SK-N-SH (cell line): ENCODE data around the gene TNIP3. TPM values are rescaled to one million over a fixed set of nuclear protein-coding genes. Genes with fewer than 3 reads are reported as not detected.

Experiments
- CTCF ChIA-PET: fragments of 300-600, 350-600 bp; formaldehyde crosslinking; extraction: SDS; loops from one replicate; lab custom pipeline; 2021; lab: Yijun Ruan, JAX
- POLR2A ChIA-PET: fragments of 350-600 bp; sonication (Branson Sonifier 250); formaldehyde crosslinking; extraction: SDS; loops from one replicate; lab custom pipeline; 2020; ENCODE audit warnings: antibody characterized with exemption, inconsistent platforms; lab: Yijun Ruan, JAX
- DNase-seq: peaks from one replicate; pipeline ENCODE4 v3.0.0; 2012
- H2AFZ ChIP-seq: fragments of 200-600 bp; sonication (generic); 2 replicates; pipeline ENCODE4 v1.8.1; 2016; ENCODE audit warnings: antibody characterized with exemption, mild to moderate bottlenecking, low read depth
- H3F3A ChIP-seq: fragments of 200-600 bp; sonication (generic); replicated peaks from 2 replicates; pipeline ENCODE3; 2016; ENCODE audit warnings: antibody characterized with exemption, mild to moderate bottlenecking; ENCODE audit not compliant: insufficient read depth
- H3K27ac ChIP-seq, 2 experiments: fragments of 200-500 bp in 1 of 2; fragments of 200-600 bp in 1 of 2; sonication (Bioruptor generic) in 1 of 2; sonication (generic), shearing (Covaris generic) in 1 of 2; 2 replicates each; pipeline versions ENCODE4 v1.5.1 to v1.6.1; 2014 to 2016; ENCODE audit warnings: low read depth in 2 of 2, inconsistent platforms in 1 of 2, low read length in 1 of 2, mild to moderate bottlenecking in 1 of 2, mixed read lengths in 1 of 2
- H3K27me3 ChIP-seq: fragments of 200-600 bp; sonication (generic), shearing (Covaris generic); 2 replicates; pipeline ENCODE4 v1.6.1; 2016; ENCODE audit warnings: mixed run types; ENCODE audit not compliant: insufficient read depth
- H3K36me3 ChIP-seq, 2 experiments: fragments of 200-500 bp in 1 of 2; fragments of 200-600 bp in 1 of 2; sonication (Bioruptor generic) in 1 of 2; sonication (generic) in 1 of 2; replicated peaks in 1 of 2; 2 replicates each; pipeline versions ENCODE3 to v1.5.1; 2014 to 2016; ENCODE audit warnings: low read length in 1 of 2, mild to moderate bottlenecking in 1 of 2; ENCODE audit not compliant: insufficient read depth in 2 of 2, control insufficient read depth in 1 of 2
- H3K4me1 ChIP-seq, 2 experiments: fragments of 200-500 bp in 1 of 2; fragments of 200-600 bp in 1 of 2; sonication (Bioruptor generic) in 1 of 2; sonication (generic), shearing (Covaris generic) in 1 of 2; 2 replicates each; pipeline versions ENCODE4 v1.5.1 to v1.6.1; 2014 to 2016; ENCODE audit warnings: low read depth in 1 of 2, low read length in 1 of 2, mixed run types in 1 of 2; ENCODE audit not compliant: insufficient read depth in 2 of 2, control insufficient read depth in 1 of 2
- H3K4me2 ChIP-seq: fragments of 200-600 bp; sonication (generic), shearing (Covaris generic); 2 replicates; pipeline ENCODE4 v1.6.1; 2017; ENCODE audit warnings: mixed run types
- H3K4me3 ChIP-seq, 2 experiments: fragments of 200-500 bp in 1 of 2; fragments of 200-600 bp in 1 of 2; sonication (Bioruptor generic) in 1 of 2; sonication (generic), shearing (Covaris generic) in 1 of 2; 2 replicates each; pipeline versions ENCODE4 v1.5.1 to v1.8.1; 2014 to 2016; ENCODE audit warnings: low read depth in 2 of 2, inconsistent platforms in 1 of 2, low read length in 1 of 2, mild to moderate bottlenecking in 1 of 2, mixed read lengths in 1 of 2, moderate library complexity in 1 of 2
- H3K79me2 ChIP-seq: fragments of 200-600 bp; sonication (generic); 2 replicates; pipeline ENCODE4 v1.8.1; 2017; ENCODE audit warnings: mild to moderate bottlenecking; ENCODE audit not compliant: insufficient read depth
- H3K9ac ChIP-seq: fragments of 200-600 bp; sonication (generic); 2 replicates; pipeline ENCODE4 v1.6.1; 2017; ENCODE audit warnings: mixed run types
- H3K9me2 ChIP-seq: fragments of 200-600 bp; sonication (generic); 2 replicates; pipeline ENCODE4 v1.6.1; 2017; ENCODE audit warnings: mixed run types
- H3K9me3 ChIP-seq: fragments of 200-600 bp; sonication (generic); 2 replicates; pipeline ENCODE4 v1.6.1; 2017; ENCODE audit warnings: mixed run types, mild to moderate bottlenecking, moderate library complexity
- H4K20me1 ChIP-seq: fragments of 200-600 bp; sonication (generic); 2 replicates; pipeline ENCODE4 v1.6.1; 2017; ENCODE audit warnings: mild to moderate bottlenecking, mixed run types; ENCODE audit not compliant: insufficient read depth
- CHD2 ChIP-seq: fragments of 150-350 bp; IDR thresholded peaks from 2 replicates; pipeline ENCODE4 v1.6.1; 2018; ENCODE audit warnings: low read length; ENCODE audit not compliant: partially characterized antibody
- EZH2phosphoT487 ChIP-seq: fragments of 200-600 bp; sonication (generic); IDR thresholded peaks from 2 replicates; pipeline ENCODE4 v1.6.1; 2017; ENCODE audit warnings: low read depth, mixed run types, mild to moderate bottlenecking, antibody characterized with exemption, moderate library complexity, borderline replicate concordance
- GATA2 ChIP-seq: sonication (generic); formaldehyde crosslinking; IDR thresholded peaks from 2 replicates; pipeline ENCODE4 v1.5.0; 2020; ENCODE audit warnings: mild to moderate bottlenecking, missing genetic modification reagents
- JUND ChIP-seq: IDR thresholded peaks from 2 replicates; pipeline ENCODE4 v1.4.0; 2012
- MAX ChIP-seq: IDR thresholded peaks from 2 replicates; pipeline ENCODE4 v1.4.0; 2012; ENCODE audit warnings: low read depth
- MEF2A ChIP-seq: IDR thresholded peaks from 2 replicates; pipeline ENCODE4 v1.4.0; 2012; ENCODE audit warnings: low read depth, borderline replicate concordance
- NRF1 ChIP-seq: IDR thresholded peaks from 2 replicates; pipeline ENCODE4 v1.6.1; 2012; ENCODE audit warnings: low read depth, mild to moderate bottlenecking, low read length
- POLR2AphosphoS5 ChIP-seq: IDR thresholded peaks from 2 replicates; pipeline ENCODE4 v1.6.1; 2012; ENCODE audit warnings: low read depth, low read length
- RAD21 ChIP-seq: IDR thresholded peaks from 2 replicates; pipeline ENCODE4 v1.6.1; 2012; ENCODE audit warnings: mild to moderate bottlenecking, low read length
- REST ChIP-seq: IDR thresholded peaks from 2 replicates; pipeline ENCODE4 v1.6.1; 2012; ENCODE audit warnings: mild to moderate bottlenecking, low read depth, low read length, moderate library complexity
- RFX5 ChIP-seq: IDR thresholded peaks from 2 replicates; pipeline ENCODE4 v1.6.1; 2012; ENCODE audit warnings: mild to moderate bottlenecking, improper control_type of control experiment, low read length
- SIN3A ChIP-seq: IDR thresholded peaks from 2 replicates; pipeline ENCODE4 v1.6.1; 2012; ENCODE audit warnings: low read depth, mild to moderate bottlenecking, low read length, moderate library complexity, borderline replicate concordance
- TEAD4 ChIP-seq: IDR thresholded peaks from 2 replicates; pipeline ENCODE4 v1.4.0; 2012; ENCODE audit warnings: mild to moderate bottlenecking, borderline replicate concordance; ENCODE audit not compliant: insufficient read depth
- USF1 ChIP-seq: IDR thresholded peaks from 2 replicates; pipeline ENCODE4 v1.4.0; 2012; ENCODE audit warnings: low read depth, borderline replicate concordance
- YY1 ChIP-seq: IDR thresholded peaks from 2 replicates; pipeline ENCODE4 v1.4.0; 2012; ENCODE audit warnings: low read depth, mild to moderate bottlenecking
- WGBS: methylation state at CpG from one replicate; pipeline ENCODE4 v1.1.6; 2017; ENCODE audit warnings: low lambda C conversion rate; 5-methylcytosine and 5-hydroxymethylcytosine counted together
- polyA plus RNA-seq, 3 experiments: library from polyadenylated mRNA; depleted of rRNA; stranded (reverse); fragments of >200 nt; gene quantifications; 2 replicates each; pipeline ENCODE4 v1.2.3, GENCODE V29; 2012

Gene TNIP3
- polyA plus RNA-seq, 1 of the 3 experiments (the other 2 are of a cell fraction): 0.15 TPM

DNA sequence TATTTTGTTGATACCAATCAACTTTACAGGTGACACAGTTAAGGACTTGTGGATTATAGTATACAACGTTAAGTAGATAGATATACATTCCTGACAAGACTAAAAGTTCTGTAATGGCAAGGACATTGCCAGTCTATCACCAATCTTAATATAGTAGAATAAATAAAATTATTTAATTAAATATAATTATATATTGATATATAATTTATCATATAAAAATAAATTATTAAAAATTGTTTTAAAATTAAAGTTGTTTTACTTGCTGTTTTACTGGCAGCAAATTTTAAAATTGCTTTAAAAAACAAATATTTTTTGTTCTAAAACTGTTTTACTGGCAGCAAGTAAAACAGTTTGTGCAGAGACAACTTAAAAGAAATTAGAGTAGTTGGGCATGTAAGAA, 18.7 kb downstream of the TNIP3 start (continued):
- TF ChIP-seq REST (no peak), TEAD4 (no peak), MAX (no peak), YY1 (no peak), CHD2 (no peak), RAD21 (no peak)

GRCh38 chr4:121144021-121144420, 20.1 kb downstream of the TNIP3 start:
- Histone ChIP-seq H3K79me2 (no peaks in the 10 kb centered on the region), H3K4me3 (no peak overlapping the region), H3F3A (peaks cover 25% of the 10 kb centered on the region), H3K9me3 (no peaks in the 10 kb centered on the region), H3K27me3 (no peaks in the 10 kb centered on the region), H3K4me2 (no peak overlapping the region), H2AFZ (no peak overlapping the region), H3K36me3 (no peaks in the 10 kb centered on the region), H3K9ac (no peak overlapping the region), H3K27ac (no peak overlapping the region), H4K20me1 (no peaks in the 10 kb centered on the region), H3K4me1 (peaks cover 0 to 10% of the 10 kb centered on the region in 2 experiments; a peak in 2 of 4 replicates), H3K9me2 (no peaks in the 10 kb centered on the region)
- TF ChIP-seq MEF2A: no peak
- TF ChIP-seq NRF1: no peak
- no peak for TF ChIP-seq JUND
- TF ChIP-seq RFX5: no peak
- no peak for TF ChIP-seq SIN3A
- TF ChIP-seq EZH2phosphoT487: no peak
- no peak for TF ChIP-seq GATA2 (CRISPR knock-in tag)
- TF ChIP-seq USF1: no peak
- no peak for TF ChIP-seq POLR2AphosphoS5
- no peak for DNase-seq
- WGBS: 73% methylated on average over 2 of the region's 2 CpGs
- ChIA-PET POLR2A (no interaction called here), CTCF (no interaction called here)
